Measurements from ENCODE around the gene OR4Q2.
"Not testable (repeated sequence)": the region's sequence is repeated elsewhere in the genome, so short reads cannot be mapped to it uniquely, and the experiment has no call there.

OR4Q2 gene

GRCh38 chr14:20001863-20002262, at the start of gene OR4Q2:
TSS of gene OR4Q2 (plus strand) at chr14:20002163.
- no peak for DNase-seq (ENCODE audit: low spot score)

GRCh38 chr14:19969735-19970134, 32.2 kb upstream of the OR4Q2 start:
- not testable (repeated sequence) for DNase-seq (ENCODE audit: low spot score)

- no peak for DNase-seq (ENCODE audit: low spot score)
Measured at GRCh38 chr14:19974844-19975243, 27.1 kb upstream of the OR4Q2 start.

GRCh38 chr14:19975291-19975690, 26.7 kb upstream of the OR4Q2 start, which contains the start of gene OR4K15:
TSS of gene OR4K15 (plus strand) at chr14:19975591. CDS start at chr14:19975591, 0 bp downstream.
- no peak for DNase-seq (ENCODE audit: low spot score)

- DNase-seq (ENCODE audit: low spot score): no peak
Measured at GRCh38 chr14:19993438-19993837, 8.5 kb upstream of the OR4Q2 start.

GRCh38 chr14:20002319-20002718, 356 bp downstream of the OR4Q2 start:
- DNase-seq (ENCODE audit: low spot score): no peak

GRCh38 chr14:20008156-20008555, 6.2 kb downstream of the OR4Q2 start:
- DNase-seq (ENCODE audit: low spot score): no peak

GRCh38 chr14:20019257-20019865, 17.4 kb downstream of the OR4Q2 start, which contains the start of gene OR4K14:
TSS of gene OR4K14 (minus strand) at chr14:20019307. CDS start at chr14:20015193, 4,114 bp downstream.
- no peak for DNase-seq (ENCODE audit: low spot score)

GRCh38 chr14:20031058-20031457, 29.1 kb downstream of the OR4Q2 start:
- DNase-seq (ENCODE audit: low spot score): no peak

GRCh38 chr14:20035449-20035848, 33.5 kb downstream of the OR4Q2 start:
- no peak for DNase-seq (ENCODE audit: low spot score)

- DNase-seq (ENCODE audit: low spot score): no peak
Measured at GRCh38 chr14:20035938-20036337, 34.0 kb downstream of the OR4Q2 start, which contains the start of gene OR4K13. TSS of gene OR4K13 (minus strand) at chr14:20036038. CDS start at chr14:20034758, 1,280 bp downstream.

GRCh38 chr14:20044243-20044642, 42.3 kb downstream of the OR4Q2 start:
- DNase-seq (ENCODE audit: low spot score): no peak

GRCh38 chr14:20048202-20048601, 46.2 kb downstream of the OR4Q2 start:
- DNase-seq (ENCODE audit: low spot score): no peak

All from AG08396 (cell line).